HepG2 (cell line): ENCODE results near the gene TRAPPC12. TPM values are rescaled to one million over a fixed set of nuclear protein-coding genes. Genes with fewer than 3 reads are reported as not detected.
"Not testable (repeated sequence)": the region's sequence is repeated elsewhere in the genome, so short reads cannot be mapped to it uniquely, and the experiment has no call there.

ENCODE experiments used
- ATAC-seq: fragments of 200-7000 bp; cut with Tn5 transposase; 3 replicates; pipeline ENCODE4 v1.9.1; 2020; ENCODE audit warnings: mild to moderate bottlenecking, moderate library complexity
- BruUV-seq: library from RNA; stranded (reverse); fragments of 400-500 nt; replicated peaks from 2 replicates; lab custom pipeline; 2021; lab: Mats Ljungman, UMichigan
- CTCF ChIA-PET: fragments of 300-600 bp; formaldehyde crosslinking; extraction: SDS; loops from one replicate; lab custom pipeline; 2021; ENCODE audit warnings: low total read pairs, inconsistent platforms, low intra/inter-chr PET ratio; lab: Yijun Ruan, JAX
- POLR2A ChIA-PET: fragments of 350-600 bp; sonication (Branson Sonifier 250); formaldehyde crosslinking; loops from one replicate; lab custom pipeline; 2020; ENCODE audit warnings: antibody characterized with exemption, inconsistent platforms; lab: Yijun Ruan, JAX
- DNase-seq: peaks from one replicate; pipeline ENCODE4 v3.0.0-alpha.2; 2015; ENCODE audit warnings: low spot score
- FAIRE-seq: peaks from 3 replicates; lab custom pipeline; 2011; peaks lifted over from hg19 to GRCh38; lab: Jason Lieb, UNC
- H2AFZ ChIP-seq: one replicate; pipeline ENCODE4 v1.6.1; 2011; ENCODE audit warnings: low read length, inconsistent platforms
- H3K27ac ChIP-seq: fragments of 300-600 bp; 3 replicates; pipeline ENCODE4 v1.8.0; 2011; ENCODE audit warnings: mixed run types, mild to moderate bottlenecking, mixed read lengths, low read length, inconsistent platforms; ENCODE audit not compliant: insufficient read depth; ENCODE audit errors: extremely low read length
- H3K27me3 ChIP-seq, 2 experiments: fragments of 200-600 bp in 1 of 2; 2 replicates in 1 of 2; 3 replicates in 1 of 2; pipeline versions ENCODE4 v1.6.0 to v1.8.0; 2011; ENCODE audit warnings: low read length in 2 of 2, mild to moderate bottlenecking in 2 of 2, moderate library complexity in 2 of 2, inconsistent platforms in 1 of 2; ENCODE audit not compliant: insufficient read depth in 2 of 2, control insufficient read depth in 1 of 2
- H3K36me3 ChIP-seq, 2 experiments: fragments of 200-600 bp in 1 of 2; replicated peaks in 1 of 2; 2 replicates in 1 of 2; 3 replicates in 1 of 2; pipeline versions ENCODE4 v1.5.1 to v1.8.0; 2011; ENCODE audit warnings: low read length in 2 of 2, inconsistent platforms in 1 of 2; ENCODE audit not compliant: insufficient read depth in 2 of 2, control insufficient read depth in 1 of 2
- H3K4me1 ChIP-seq: 2 replicates; pipeline ENCODE4 v1.5.1; 2012; ENCODE audit warnings: low read length, inconsistent platforms; ENCODE audit not compliant: insufficient read depth
- H3K4me2 ChIP-seq: 2 replicates; pipeline ENCODE4 v1.6.0; 2011; ENCODE audit warnings: low read depth, low read length, inconsistent platforms
- H3K4me3 ChIP-seq, 3 experiments: fragments of 200-600 bp in 1 of 3; sonication (generic), shearing (Covaris generic) in 1 of 3; replicated peaks in 1 of 3; 2 replicates each; pipeline ENCODE4 v1.5.1; 2011 to 2016; ENCODE audit warnings: low read length in 3 of 3, inconsistent platforms in 2 of 3, low read depth in 2 of 3, mild to moderate bottlenecking in 2 of 3, control low read depth in 1 of 3, mixed read lengths in 1 of 3; ENCODE audit not compliant: insufficient read depth in 1 of 3
- H3K79me2 ChIP-seq: one replicate; pipeline ENCODE4 v1.6.1; 2011; ENCODE audit warnings: low read length, inconsistent platforms; ENCODE audit not compliant: insufficient read depth
- H3K9ac ChIP-seq: 2 replicates; pipeline ENCODE4 v1.6.0; 2011; ENCODE audit warnings: mild to moderate bottlenecking, low read depth, low read length, inconsistent platforms; ENCODE audit not compliant: insufficient read depth
- H3K9me3 ChIP-seq: 2 replicates; pipeline ENCODE4 v1.5.1; 2012; ENCODE audit warnings: mild to moderate bottlenecking, low read length
- H4K20me1 ChIP-seq: 2 replicates; pipeline ENCODE4 v1.6.0; 2011; ENCODE audit warnings: inconsistent platforms, mild to moderate bottlenecking, low read length, moderate library complexity; ENCODE audit not compliant: insufficient read depth
- SPEN ChIP-seq: sonication (generic); formaldehyde crosslinking; IDR thresholded peaks from 2 replicates; pipeline ENCODE4 v1.5.1; 2020; ENCODE audit warnings: low read depth, mild to moderate bottlenecking, missing genetic modification reagents
- ZNF768 ChIP-seq: sonication (generic); formaldehyde crosslinking; IDR thresholded peaks from 2 replicates; pipeline ENCODE4 v1.4.0; 2020; ENCODE audit warnings: missing genetic modification reagents
- WGBS: methylation state at CpG from one replicate; pipeline ENCODE4 v1.1.6; 2017; ENCODE audit warnings: low lambda C conversion rate; 5-methylcytosine and 5-hydroxymethylcytosine counted together
- in situ Hi-C: cut with HindIII; loops from 2 replicates; pipeline ENCODE4 v1.10.0; 2017; ENCODE audit warnings: low pct_unique_long_range_greater_than_20kb; ENCODE audit not compliant: extremely low pct_ligation_motif_present
- intact Hi-C: fragments of 100-400 bp; cut with micrococcal nuclease; formaldehyde crosslinking; loops from one replicate; pipeline ENCODE4 v1.10.0; 2022; ENCODE audit not compliant: unreplicated experiment
- polyA plus RNA-seq, 8 experiments: library from polyadenylated mRNA; depleted of rRNA in 3 of 8; stranded (reverse) in 7 of 8; unstranded in 1 of 8; fragments of >200 nt; fragmentation: Illumina TruSeq in 4 of 8; extraction: Trizol in 4 of 8; gene quantifications; 2 replicates each; pipeline versions ENCODE4 v1.2.1 to v1.2.3, GENCODE V29; 2011 to 2016; ENCODE audit warnings: low read depth in 4 of 8, missing spikeins in 1 of 8, mixed read lengths in 1 of 8; ENCODE audit not compliant: insufficient read depth in 1 of 8
- total RNA-seq, 5 experiments: library from RNA; depleted of rRNA; stranded (reverse); fragments of >200 nt; fragmentation: Illumina TruSeq; extraction: Trizol; gene quantifications; 2 replicates each; pipeline ENCODE4 v1.2.3, GENCODE V29; 2016; ENCODE audit warnings: low read depth in 1 of 5

TRAPPC12 gene
- total and polyA plus RNA-seq, 2 of the 13 experiments (the other 11 are each of a cell fraction or from before 2014, with no cell fraction given) = 46.4 to 97.7 TPM

GRCh38 chr2:3447186-3447585, 67.7 kb downstream of the TRAPPC12 start:
- CTCF ChIA-PET, in situ Hi-C loops: not testable (repeated sequence)

GRCh38 chr2:3447789-3448317, 68.4 kb downstream of the TRAPPC12 start:
- TF ChIP-seq SPEN (CRISPR knock-in tag) (no peak), ZNF768 (CRISPR knock-in tag) (0 out of 2 replicates have a peak, but pooled peaks have one; percentile 29)
- intact Hi-C loops = no loop called here
- Histone ChIP-seq H2AFZ (no peak overlapping the region), H3K4me3 (no peak overlapping the region), H3K27me3 (no peaks in the 10 kb centered on the region), H3K9ac (no peak overlapping the region), H3K4me2 (no peak overlapping the region), H3K4me1 (peaks cover 8% of the 10 kb centered on the region; the same call in 1 of the 2 replicates), H3K27ac (no peak overlapping the region), H3K36me3 (peaks cover 29 to 70% of the 10 kb centered on the region in 2 experiments), H3K79me2 (no peaks in the 10 kb centered on the region), H3K9me3 (no peaks in the 10 kb centered on the region), H4K20me1 (no peaks in the 10 kb centered on the region)
- ChIA-PET CTCF (no interaction called here), POLR2A (no interaction called here)
- peak; percentile 23 for ATAC-seq
- in situ Hi-C loops = no loop called here
- BruUV-seq = no TSS peak
- over 99% methylated on average over 8 of the region's 9 CpGs for WGBS
- no peak for DNase-seq
- no peak for FAIRE-seq

More at GRCh38 chr2:3447186-3447585, 67.7 kb downstream of the TRAPPC12 start:
- DNase-seq, ATAC-seq, H3K4me1 ChIP-seq, H3K9ac ChIP-seq, H4K20me1 ChIP-seq, H2AFZ ChIP-seq, H3K4me2 ChIP-seq, H3K27ac ChIP-seq, POLR2A ChIA-PET, H3K9me3 ChIP-seq, H3K4me3 ChIP-seq, BruUV-seq, FAIRE-seq, intact Hi-C loops, H3K79me2 ChIP-seq, H3K27me3 ChIP-seq: not testable (repeated sequence)
- WGBS = 98% methylated on average over 6 of the region's 6 CpGs
- H3K36me3 ChIP-seq = peaks cover 29 to 67% of the 10 kb centered on the region in 2 experiments
